Upper lobe of left lung (tissue), 6 donors: Measurements from ENCODE around the gene FAM151B. TPM values are rescaled to one million over a fixed set of nuclear protein-coding genes. Genes with fewer than 3 reads are reported as not detected.

Experiments
- ATAC-seq, 2 donors: fragments of 200-7000 bp; cut with Tn5 transposase; one replicate each; pipeline ENCODE4 v1.9.1; 2022; ENCODE audit warnings: mild to moderate bottlenecking in 2 of 2, moderate library complexity in 2 of 2; ENCODE audit not compliant: low FRiP score in 2 of 2
- DNase-seq, 2 donors: peaks; one replicate each; pipeline ENCODE4 v3.0.0-alpha.2; 2019 to 2020
- H3K27ac ChIP-seq, 4 donors: fragments of 200-600 bp; sonication (generic); one replicate each; pipeline ENCODE4 v1.5.1; 2016 to 2019
- H3K27me3 ChIP-seq, 4 donors: fragments of 200-600 bp; sonication (generic); one replicate each; pipeline ENCODE4 v1.5.1; 2017 to 2019
- H3K36me3 ChIP-seq, 4 donors: fragments of 200-600 bp; sonication (generic); one replicate each; pipeline ENCODE4 v1.5.1; 2016 to 2019
- H3K4me1 ChIP-seq, 4 donors: fragments of 200-600 bp; sonication (generic); one replicate each; pipeline ENCODE4 v1.5.1; 2018 to 2019
- H3K4me3 ChIP-seq, 4 donors: fragments of 200-600 bp; sonication (generic); one replicate each; pipeline ENCODE4 v1.5.1; 2017 to 2019; ENCODE audit warnings: mild to moderate bottlenecking in 2 of 4, moderate library complexity in 1 of 4
- H3K9me3 ChIP-seq, 4 donors: fragments of 200-600 bp; sonication (generic); one replicate each; pipeline ENCODE4 v1.5.1; 2018 to 2019
- CTCF ChIP-seq, 6 experiments: fragments of 450-650 bp in 4 of 6; fragments of 200-600 bp in 2 of 6; sonication (generic) in 2 of 6; IDR thresholded peaks; one replicate each; pipeline ENCODE4 v1.5.1; 2016 to 2019; ENCODE audit warnings: antibody characterized with exemption in 6 of 6
- EP300 ChIP-seq, 4 donors: sonication (generic); formaldehyde crosslinking; IDR thresholded peaks; one replicate each; pipeline ENCODE4 v1.5.1; 2017; ENCODE audit warnings: antibody characterized with exemption in 4 of 4, control low read depth in 2 of 4
- POLR2A ChIP-seq, 4 donors: fragments of 450-650 bp; IDR thresholded peaks; one replicate each; pipeline ENCODE4 v1.5.1; 2016 to 2017; ENCODE audit warnings: antibody characterized with exemption in 4 of 4, mild to moderate bottlenecking in 2 of 4
- POLR2AphosphoS5 ChIP-seq, 2 donors: sonication (generic); formaldehyde crosslinking; IDR thresholded peaks; one replicate each; pipeline ENCODE4 v1.5.1; 2017; ENCODE audit warnings: antibody characterized with exemption in 2 of 2
- WGBS, 2 donors: methylation state at CpG; one replicate each; pipeline ENCODE4 v1.1.5; 2017 to 2018; 5-methylcytosine and 5-hydroxymethylcytosine counted together
- total RNA-seq, 6 donors: library from RNA; depleted of rRNA in 4 of 6; stranded (reverse); fragments of >200 nt in 4 of 6; gene quantifications; one replicate each; pipeline versions ENCODE4 v1.1.0 to v1.2.1, GENCODE V29; 2016 to 2021
- donor health status: DM: no; HTN: no; CAD: no; lungs with moderate emphysema.
- donor health status: DM: no; HTN: yes; CAD: no; lungs with severe emphysema.

FAM151B gene, protein sequence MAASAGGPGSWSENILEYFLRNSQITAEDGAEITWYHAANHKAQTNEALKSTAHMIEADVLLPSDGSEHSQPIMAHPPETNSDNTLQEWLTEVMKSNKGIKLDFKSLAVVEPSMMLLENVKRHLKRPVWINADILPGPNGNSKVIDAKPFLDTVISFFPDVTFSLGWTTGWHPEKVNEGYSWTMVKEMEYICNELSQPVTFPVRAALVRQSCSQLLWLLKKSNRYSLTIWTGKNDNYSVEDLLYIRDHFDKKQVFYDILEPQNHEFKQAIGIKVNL
- total RNA-seq: 1 to 10 TPM in 5 of 6 donors, under 1 TPM in 1; 0.78 to 5.2 (median 2.7) TPM

GRCh38 chr5:80487829-80488721 lies at the start of gene FAM151B:
FAM151B (plus strand) TSS chr5:80488100; CDS start chr5:80488124, 24 bp downstream.
- no peaks in the 10 kb centered on the region for H3K27me3 ChIP-seq
- 1% methylated on average over 43 to 64 of the region's 85 CpGs for WGBS, 2 donors
- H3K36me3 ChIP-seq: peaks cover 0 to 4% (median 0%) of the 10 kb centered on the region in 4 donors
- peak within 1 kb of the TSS; percentile 79 to 87 (median 84) for H3K27ac ChIP-seq
- H3K9me3 ChIP-seq: peaks cover 0 to 1% (median 0%) of the 10 kb centered on the region in 4 donors
- peaks cover 0 to 14% (median 4%) of the 10 kb centered on the region in 4 donors for H3K4me1 ChIP-seq
- TF ChIP-seq EP300 (IDR thresholded peaks at IDR 0.05) (no peak), POLR2AphosphoS5 (IDR thresholded peaks at IDR 0.05) (peak in 1 of 2 donors; percentile 26), CTCF (IDR thresholded peaks at IDR 0.05) (peak in 2 of 6 experiments; percentile 3 to 24), POLR2A (IDR thresholded peaks at IDR 0.05) (peak in 3 of 4 donors; percentile 32 to 76 (median 48))
- ATAC-seq: peak; percentile 95 to 97
- H3K4me3 ChIP-seq: peak within 1 kb of the TSS; percentile 55 to 79 (median 66)
- peak; percentile 95 to 97 for DNase-seq

DNA sequence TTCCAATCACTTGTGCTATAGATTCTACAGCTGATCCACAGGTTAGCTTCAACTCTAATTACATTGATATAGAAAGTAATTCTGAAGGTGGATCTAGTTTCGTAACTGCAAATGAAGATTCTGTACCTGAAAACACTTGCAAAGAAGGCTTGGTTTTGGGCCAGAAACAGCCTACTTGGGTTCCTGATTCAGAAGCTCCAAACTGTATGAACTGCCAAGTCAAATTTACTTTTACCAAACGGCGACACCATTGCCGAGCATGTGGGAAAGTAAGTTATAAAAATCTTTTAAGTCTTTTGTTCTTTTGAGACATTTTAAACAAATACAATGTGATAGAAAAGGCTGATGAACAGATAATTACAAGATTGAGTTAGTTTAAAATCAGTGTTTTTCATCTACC lies 49.2 kb upstream of the FAM151B start:
- Histone ChIP-seq H3K27me3 (no peaks in the 10 kb centered on the region), H3K9me3 (no peaks in the 10 kb centered on the region), H3K4me1 (no peaks in the 10 kb centered on the region), H3K4me3 (no peak overlapping the region), H3K27ac (no peak overlapping the region), H3K36me3 (peaks cover 5 to 50% (median 20%) of the 10 kb centered on the region in 4 donors)
- 71 to 77% methylated on average over 4 of the region's 4 CpGs for WGBS, 2 donors
- ATAC-seq (no peak), DNase-seq (peak in 1 of 2 donors; percentile 32)
- TF ChIP-seq CTCF (IDR thresholded peaks at IDR 0.05) (no peak), POLR2AphosphoS5 (IDR thresholded peaks at IDR 0.05) (no peak), POLR2A (IDR thresholded peaks at IDR 0.05) (no peak), EP300 (IDR thresholded peaks at IDR 0.05) (no peak)

DNA sequence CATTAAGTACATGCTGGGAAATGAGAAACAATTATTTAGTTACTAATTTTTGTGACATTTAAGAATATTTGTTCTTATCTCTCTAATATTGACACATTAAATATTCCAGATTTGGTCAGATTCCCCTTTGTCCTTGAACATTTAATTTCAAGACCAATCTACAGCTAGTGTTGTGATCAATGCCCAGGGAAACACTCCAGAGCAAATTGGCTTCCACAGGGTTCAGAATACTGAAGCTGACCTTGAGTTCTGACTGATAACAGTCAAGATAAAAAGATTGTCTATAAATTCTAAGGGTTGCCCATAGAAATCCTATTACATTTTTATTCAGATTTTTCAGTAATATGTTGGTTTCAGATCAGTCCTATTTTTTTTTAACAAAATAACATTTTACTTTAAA lies 48.7 kb upstream of the FAM151B start:
- peaks cover 5 to 53% (median 20%) of the 10 kb centered on the region in 4 donors for H3K36me3 ChIP-seq
- no peak overlapping the region for H3K27ac ChIP-seq
- ATAC-seq (no peak), DNase-seq (no peak)
- no peaks in the 10 kb centered on the region for H3K9me3 ChIP-seq
- no peak overlapping the region for H3K4me3 ChIP-seq
- no peaks in the 10 kb centered on the region for H3K27me3 ChIP-seq
- TF ChIP-seq CTCF (IDR thresholded peaks at IDR 0.05): no peak
- no peak for TF ChIP-seq EP300 (IDR thresholded peaks at IDR 0.05)
- TF ChIP-seq POLR2AphosphoS5 (IDR thresholded peaks at IDR 0.05): no peak
- no peak for TF ChIP-seq POLR2A (IDR thresholded peaks at IDR 0.05)
- no peaks in the 10 kb centered on the region for H3K4me1 ChIP-seq

DNA sequence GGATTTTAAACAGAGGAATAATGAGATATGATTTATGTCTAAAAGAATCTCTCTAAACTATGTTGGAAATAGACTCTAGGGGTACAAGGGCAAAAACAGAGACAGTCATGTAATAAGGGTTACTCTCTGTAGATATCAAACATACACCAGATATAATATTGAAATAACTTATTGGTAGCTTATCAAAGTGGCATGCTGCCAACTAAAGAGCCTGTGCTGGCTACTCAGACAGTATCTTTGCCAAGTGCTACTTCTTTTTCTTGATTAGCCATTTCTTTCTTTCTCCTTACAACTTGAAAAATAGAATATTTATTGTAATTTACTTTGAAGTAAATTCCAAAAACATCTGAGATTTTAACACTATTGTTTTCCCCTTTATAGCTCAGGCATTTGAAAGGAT lies 45.2 kb upstream of the FAM151B start:
- DNase-seq: no peak
- no peaks in the 10 kb centered on the region for H3K27me3 ChIP-seq
- TF ChIP-seq POLR2AphosphoS5 (IDR thresholded peaks at IDR 0.05): no peak
- no peak for TF ChIP-seq POLR2A (IDR thresholded peaks at IDR 0.05)
- TF ChIP-seq EP300 (IDR thresholded peaks at IDR 0.05): no peak
- TF ChIP-seq CTCF (IDR thresholded peaks at IDR 0.05): no peak
- H3K36me3 ChIP-seq: peaks cover 0 to 50% (median 10%) of the 10 kb centered on the region in 4 donors
- no peak overlapping the region for H3K27ac ChIP-seq
- no peak for ATAC-seq
- H3K4me3 ChIP-seq: no peak overlapping the region
- H3K9me3 ChIP-seq: no peaks in the 10 kb centered on the region
- no peaks in the 10 kb centered on the region for H3K4me1 ChIP-seq
